Chondrocyte (in vitro differentiated cells): ENCODE data around the gene ACOX1. TPM values are rescaled to one million over a fixed set of nuclear protein-coding genes. Genes with fewer than 3 reads are reported as not detected.

Experiments
- DNase-seq: peaks from one replicate; pipeline ENCODE4 v3.0.0; 2021; ENCODE audit warnings: mixed read lengths, low spot score
- H3K27ac Mint-ChIP-seq: one replicate; pipeline ENCODE4 v1.8.0; 2021; ENCODE audit warnings: mild to moderate bottlenecking, moderate library complexity, mixed read lengths; ENCODE audit not compliant: unreplicated experiment
- H3K27me3 Mint-ChIP-seq: 2 replicates; pipeline ENCODE4 v1.8.0; 2021; ENCODE audit warnings: low read depth, mixed read lengths
- H3K36me3 Mint-ChIP-seq: 2 replicates; pipeline ENCODE4 v1.8.0; 2021; ENCODE audit warnings: low read depth, mixed read lengths
- H3K4me1 Mint-ChIP-seq: 2 replicates; pipeline ENCODE4 v1.8.0; 2021; ENCODE audit warnings: low read depth, mild to moderate bottlenecking, mixed read lengths
- H3K4me3 Mint-ChIP-seq: one replicate; pipeline ENCODE4 v1.8.0; 2021; ENCODE audit warnings: mild to moderate bottlenecking, moderate library complexity, mixed read lengths; ENCODE audit not compliant: unreplicated experiment
- H3K9me3 Mint-ChIP-seq: 2 replicates; pipeline ENCODE4 v1.8.0; 2021; ENCODE audit warnings: low read depth, mixed read lengths
- total RNA-seq: library from RNA; stranded (reverse); gene quantifications from 3 replicates; pipeline ENCODE4 v1.2.1, GENCODE V29; 2021
- TF ChIP-seq, protein P1 (sequence below): fragments of 200-600 bp; sonication (generic); IDR thresholded peaks from 2 replicates; pipeline ENCODE4 v1.5.0; 2021; ENCODE audit warnings: antibody characterized with exemption, mild to moderate bottlenecking, moderate library complexity

ACOX1 gene
- total RNA-seq, 1 donor from 2014 or later, result 50.2 TPM

DNA sequence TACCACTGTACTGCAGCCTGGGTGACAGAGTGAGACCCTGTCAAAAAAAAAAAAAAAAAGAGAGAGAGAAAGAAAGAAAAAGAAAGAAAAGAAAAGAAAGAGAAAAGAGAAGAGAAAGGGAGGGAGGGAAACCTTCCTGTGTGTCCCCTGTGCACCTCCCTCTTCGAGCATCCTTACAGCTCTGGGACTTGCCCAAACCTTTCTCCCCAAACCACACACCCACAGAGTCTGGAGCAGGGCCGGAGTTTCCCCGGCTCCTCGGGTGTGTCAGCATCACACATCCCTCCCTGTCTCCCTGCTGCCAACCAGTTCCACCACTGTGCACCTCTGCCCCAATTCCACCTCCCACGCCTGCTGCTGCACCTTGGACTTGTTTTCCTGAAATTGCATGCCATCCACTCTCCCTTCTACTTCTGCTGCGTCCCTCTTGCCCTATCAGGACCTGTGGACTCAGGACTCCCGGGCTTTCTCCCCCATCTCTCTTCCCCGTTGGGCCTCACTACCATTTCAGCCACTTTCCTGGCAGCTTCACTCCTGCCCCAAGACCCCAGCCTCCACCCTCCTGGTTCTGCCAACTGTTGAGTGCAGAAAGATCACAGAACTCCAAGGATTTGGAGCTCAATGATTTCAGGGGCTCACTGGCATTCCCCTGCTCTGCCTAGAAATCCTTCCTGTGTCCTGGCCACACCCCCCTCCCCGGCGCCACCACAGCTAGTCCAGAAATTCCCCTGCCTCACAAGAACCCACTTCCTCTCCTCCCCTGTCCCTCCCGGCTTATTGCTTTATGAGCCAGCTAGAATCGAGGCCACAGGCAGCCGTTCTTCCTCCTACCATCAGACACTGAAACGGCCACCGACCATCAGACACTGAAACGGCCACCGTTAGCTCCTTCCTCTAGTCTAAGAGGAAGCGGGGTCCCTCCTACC, 18.0 kb upstream of the ACOX1 start:
- TF ChIP-seq, protein P1, sequence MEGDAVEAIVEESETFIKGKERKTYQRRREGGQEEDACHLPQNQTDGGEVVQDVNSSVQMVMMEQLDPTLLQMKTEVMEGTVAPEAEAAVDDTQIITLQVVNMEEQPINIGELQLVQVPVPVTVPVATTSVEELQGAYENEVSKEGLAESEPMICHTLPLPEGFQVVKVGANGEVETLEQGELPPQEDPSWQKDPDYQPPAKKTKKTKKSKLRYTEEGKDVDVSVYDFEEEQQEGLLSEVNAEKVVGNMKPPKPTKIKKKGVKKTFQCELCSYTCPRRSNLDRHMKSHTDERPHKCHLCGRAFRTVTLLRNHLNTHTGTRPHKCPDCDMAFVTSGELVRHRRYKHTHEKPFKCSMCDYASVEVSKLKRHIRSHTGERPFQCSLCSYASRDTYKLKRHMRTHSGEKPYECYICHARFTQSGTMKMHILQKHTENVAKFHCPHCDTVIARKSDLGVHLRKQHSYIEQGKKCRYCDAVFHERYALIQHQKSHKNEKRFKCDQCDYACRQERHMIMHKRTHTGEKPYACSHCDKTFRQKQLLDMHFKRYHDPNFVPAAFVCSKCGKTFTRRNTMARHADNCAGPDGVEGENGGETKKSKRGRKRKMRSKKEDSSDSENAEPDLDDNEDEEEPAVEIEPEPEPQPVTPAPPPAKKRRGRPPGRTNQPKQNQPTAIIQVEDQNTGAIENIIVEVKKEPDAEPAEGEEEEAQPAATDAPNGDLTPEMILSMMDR, result no peak
- Mint-ChIP-seq H3K4me3 (no peak overlapping the region), H3K4me1 (peaks cover 10% of the 10 kb centered on the region), H3K27ac (peak overlapping the region; percentile 60), H3K27me3 (no peaks in the 10 kb centered on the region), H3K9me3 (no peaks in the 10 kb centered on the region), H3K36me3 (peaks cover 12% of the 10 kb centered on the region)
- DNase-seq, result peak; percentile 63

DNA sequence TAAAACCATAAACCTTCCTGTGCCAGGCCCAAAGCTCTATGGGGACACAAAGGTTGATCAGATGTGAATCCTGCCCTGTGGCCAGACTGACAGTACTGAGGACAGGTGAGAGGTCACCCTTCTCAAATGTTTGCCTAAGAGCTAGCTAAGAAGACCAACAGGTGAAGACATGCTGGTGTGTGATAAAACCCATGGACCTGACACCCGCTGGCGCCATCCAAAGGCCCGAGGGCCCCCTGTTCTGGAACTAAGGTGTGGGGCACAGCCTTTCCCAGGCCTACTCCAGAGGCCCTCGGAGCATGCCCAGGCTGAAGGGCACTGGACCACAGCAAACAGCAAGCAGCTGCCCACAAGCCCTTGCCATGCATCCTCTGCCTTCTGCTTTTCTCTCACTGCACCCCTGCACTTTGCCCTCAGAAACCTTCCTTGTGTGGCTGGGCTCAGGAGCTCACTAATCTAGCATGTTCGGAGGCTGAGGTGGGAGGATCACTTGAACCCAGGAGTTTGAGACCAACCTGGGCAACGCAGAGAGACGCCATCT, 16.5 kb upstream of the ACOX1 start:
- Mint-ChIP-seq H3K9me3 (no peaks in the 10 kb centered on the region), H3K27me3 (no peaks in the 10 kb centered on the region), H3K27ac (no peak overlapping the region), H3K36me3 (peaks cover 19% of the 10 kb centered on the region), H3K4me1 (peaks cover 10% of the 10 kb centered on the region), H3K4me3 (no peak overlapping the region)
- TF ChIP-seq, protein P1, result no peak
- DNase-seq, result peak; percentile 37

DNA sequence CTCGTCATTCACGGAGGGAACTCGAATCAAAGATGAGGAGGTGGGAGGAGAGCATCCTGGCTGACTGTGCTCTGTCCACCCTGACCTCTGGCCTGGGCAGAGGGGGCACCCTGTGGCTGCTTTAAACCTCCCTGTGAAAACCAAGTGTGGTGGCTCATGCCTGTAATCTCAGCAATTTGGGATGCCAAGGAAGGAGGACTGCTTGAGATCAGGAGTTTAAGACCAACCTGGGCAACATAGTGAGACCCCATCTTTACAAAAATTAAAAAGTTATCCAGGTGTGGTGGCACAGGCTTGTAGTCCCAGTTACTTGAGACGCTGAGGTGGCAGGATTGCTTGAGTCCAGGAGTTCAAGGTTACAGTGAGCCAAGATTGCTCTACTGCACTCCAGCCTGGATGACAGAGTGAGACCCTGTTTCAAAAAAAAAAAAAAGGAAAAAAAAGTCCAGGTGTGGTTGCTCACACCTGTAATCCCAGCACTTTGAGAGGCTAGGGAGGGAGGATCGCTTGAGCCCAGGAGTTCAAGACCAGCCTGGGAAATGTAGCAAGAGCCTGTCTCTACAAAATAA, 15.9 kb upstream of the ACOX1 start:
- Mint-ChIP-seq H3K9me3 (no peaks in the 10 kb centered on the region), H3K27ac (no peak overlapping the region), H3K27me3 (no peaks in the 10 kb centered on the region), H3K4me1 (peaks cover 10% of the 10 kb centered on the region), H3K4me3 (no peak overlapping the region), H3K36me3 (peaks cover 20% of the 10 kb centered on the region)
- peak; percentile 36 for DNase-seq
- TF ChIP-seq, protein P1, result no peak

DNA sequence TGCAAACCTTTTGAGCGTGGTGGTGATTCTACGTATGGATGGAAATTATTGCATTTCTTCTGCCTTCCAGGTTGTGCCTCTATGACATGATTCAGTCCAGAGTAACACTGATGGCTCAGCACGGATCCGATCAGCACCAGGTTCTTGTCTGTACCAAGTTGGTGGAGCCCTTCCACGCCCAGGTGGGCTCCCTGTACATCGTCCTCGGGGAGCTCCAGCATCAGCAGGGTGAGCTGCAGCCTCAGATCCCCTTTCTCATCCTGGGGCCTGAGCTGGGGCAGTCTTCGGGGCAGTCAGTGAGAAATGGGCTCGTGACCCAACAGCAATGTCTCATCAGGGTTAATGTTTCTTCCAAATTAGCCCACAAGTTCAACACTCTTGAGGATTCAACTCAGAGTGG, 12.4 kb upstream of the ACOX1 start:
- Mint-ChIP-seq H3K9me3 (no peaks in the 10 kb centered on the region), H3K4me3 (no peak overlapping the region), H3K27me3 (no peaks in the 10 kb centered on the region), H3K4me1 (no peaks in the 10 kb centered on the region), H3K36me3 (peaks cover 18% of the 10 kb centered on the region), H3K27ac (no peak overlapping the region)
- DNase-seq, result peak; percentile 65
- TF ChIP-seq, protein P1, result no peak

DNA sequence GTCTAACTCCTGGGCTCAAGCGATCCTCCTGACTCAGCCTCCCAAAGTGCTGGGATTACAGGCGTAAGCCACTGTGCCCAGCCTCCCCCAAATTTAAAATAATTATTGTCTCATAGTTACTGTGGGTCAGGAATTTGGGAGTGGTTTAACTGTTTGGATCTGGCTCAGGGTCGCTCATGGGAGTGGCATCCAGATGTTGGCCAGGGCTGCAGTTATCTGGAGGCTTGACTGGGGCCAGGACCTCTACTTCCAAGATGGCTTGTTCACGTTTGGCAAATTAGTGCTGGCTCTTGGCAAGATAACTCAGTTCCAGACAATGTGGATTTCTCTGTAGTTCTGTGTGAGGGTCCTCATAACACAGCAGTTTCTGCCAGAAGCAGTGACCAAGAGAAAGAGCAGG, 8.1 kb upstream of the ACOX1 start:
- H3K27me3 Mint-ChIP-seq, result no peaks in the 10 kb centered on the region
- peaks cover 17% of the 10 kb centered on the region for H3K4me1 Mint-ChIP-seq
- TF ChIP-seq, protein P1, result no peak
- no peak overlapping the region for H3K4me3 Mint-ChIP-seq
- no peak overlapping the region for H3K27ac Mint-ChIP-seq
- DNase-seq, result no peak
- H3K36me3 Mint-ChIP-seq, result peaks cover 11% of the 10 kb centered on the region
- no peaks in the 10 kb centered on the region for H3K9me3 Mint-ChIP-seq
